ENCODE results near the gene ODAPH.

DNA sequence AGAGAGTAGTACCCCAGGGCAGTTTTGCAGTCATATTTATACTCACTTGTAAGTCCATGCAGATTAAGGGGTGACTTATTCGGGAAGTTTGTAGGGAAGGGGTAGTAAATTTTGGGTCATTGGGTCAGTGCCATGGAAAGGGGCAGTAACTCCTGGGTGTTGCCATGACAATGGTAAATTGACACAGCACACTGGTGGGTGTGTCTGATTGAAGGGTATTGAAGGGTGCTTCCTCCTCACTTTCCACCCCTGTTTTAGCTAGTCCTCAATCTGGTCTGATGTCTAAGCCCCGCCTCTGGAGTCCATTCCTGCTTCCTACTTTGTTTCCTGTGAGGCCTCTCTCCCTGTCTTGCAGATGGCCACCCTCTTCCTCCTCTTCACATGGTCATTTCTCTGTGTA, 11.9 kb downstream of the ODAPH start:
- TF ChIP-seq, protein P1, sequence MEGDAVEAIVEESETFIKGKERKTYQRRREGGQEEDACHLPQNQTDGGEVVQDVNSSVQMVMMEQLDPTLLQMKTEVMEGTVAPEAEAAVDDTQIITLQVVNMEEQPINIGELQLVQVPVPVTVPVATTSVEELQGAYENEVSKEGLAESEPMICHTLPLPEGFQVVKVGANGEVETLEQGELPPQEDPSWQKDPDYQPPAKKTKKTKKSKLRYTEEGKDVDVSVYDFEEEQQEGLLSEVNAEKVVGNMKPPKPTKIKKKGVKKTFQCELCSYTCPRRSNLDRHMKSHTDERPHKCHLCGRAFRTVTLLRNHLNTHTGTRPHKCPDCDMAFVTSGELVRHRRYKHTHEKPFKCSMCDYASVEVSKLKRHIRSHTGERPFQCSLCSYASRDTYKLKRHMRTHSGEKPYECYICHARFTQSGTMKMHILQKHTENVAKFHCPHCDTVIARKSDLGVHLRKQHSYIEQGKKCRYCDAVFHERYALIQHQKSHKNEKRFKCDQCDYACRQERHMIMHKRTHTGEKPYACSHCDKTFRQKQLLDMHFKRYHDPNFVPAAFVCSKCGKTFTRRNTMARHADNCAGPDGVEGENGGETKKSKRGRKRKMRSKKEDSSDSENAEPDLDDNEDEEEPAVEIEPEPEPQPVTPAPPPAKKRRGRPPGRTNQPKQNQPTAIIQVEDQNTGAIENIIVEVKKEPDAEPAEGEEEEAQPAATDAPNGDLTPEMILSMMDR (conservative IDR thresholded peaks at IDR 0.05 in 1 of 2, IDR thresholded peaks at IDR 0.05 in 1 of 2; ENCODE audit: low read depth in 1 of 2, low read length in 2 of 2) = no peak
- no peak for TF ChIP-seq EZH2 (IDR thresholded peaks at IDR 0.05; ENCODE audit: low read length, missing control alignments)
